Middle frontal gyrus (tissue), 1 donor: ENCODE data around the gene SSBP2.
"Not testable (repeated sequence)": the region's sequence is repeated elsewhere in the genome, so short reads cannot be mapped to it uniquely, and the experiment has no call there.

Experiments
- DNase-seq: peaks from one replicate; pipeline ENCODE4 v3.0.0-alpha.2; 2015; ENCODE audit warnings: low spot score; ENCODE audit errors: extremely low spot score

The SSBP2 gene

DNA sequence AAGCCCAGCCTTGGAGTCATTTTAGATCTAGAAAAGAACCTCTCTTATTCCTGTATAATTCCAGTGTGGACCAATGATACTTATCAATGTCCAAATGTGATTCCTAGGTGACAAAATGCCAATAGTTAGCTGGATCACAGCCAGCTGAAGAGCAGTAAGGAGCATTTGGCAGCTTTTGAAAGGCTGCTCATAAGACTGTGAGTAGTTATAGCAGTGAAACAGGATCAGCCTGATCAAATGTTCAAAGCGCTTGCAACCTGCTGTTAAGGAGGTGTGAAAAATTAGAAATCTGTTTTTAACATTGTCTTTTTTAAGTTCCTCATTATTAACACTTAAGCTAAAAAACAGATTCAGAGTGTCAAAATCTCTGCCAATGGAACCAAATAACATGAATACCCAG is 85.1 kb downstream of the SSBP2 start:
- no peak for DNase-seq

DNA sequence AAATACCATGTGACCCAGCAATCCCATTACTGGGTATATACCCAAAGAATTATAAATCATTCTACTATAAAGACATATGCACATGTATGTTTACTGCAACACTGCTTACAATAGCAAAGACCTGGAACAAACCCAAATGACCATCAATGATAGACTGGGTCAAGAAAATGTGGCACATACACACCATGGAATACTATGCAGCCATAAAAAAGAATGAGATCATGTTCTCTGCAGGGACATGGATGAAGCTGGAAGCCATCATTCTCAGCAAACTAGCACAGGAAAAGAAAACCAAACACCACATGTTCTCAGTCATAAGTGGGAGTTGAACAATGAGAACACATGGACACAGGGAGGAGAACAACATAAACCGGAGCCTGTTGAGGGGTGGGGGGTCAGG is 90.3 kb downstream of the SSBP2 start:
- not testable (repeated sequence) for DNase-seq

DNA sequence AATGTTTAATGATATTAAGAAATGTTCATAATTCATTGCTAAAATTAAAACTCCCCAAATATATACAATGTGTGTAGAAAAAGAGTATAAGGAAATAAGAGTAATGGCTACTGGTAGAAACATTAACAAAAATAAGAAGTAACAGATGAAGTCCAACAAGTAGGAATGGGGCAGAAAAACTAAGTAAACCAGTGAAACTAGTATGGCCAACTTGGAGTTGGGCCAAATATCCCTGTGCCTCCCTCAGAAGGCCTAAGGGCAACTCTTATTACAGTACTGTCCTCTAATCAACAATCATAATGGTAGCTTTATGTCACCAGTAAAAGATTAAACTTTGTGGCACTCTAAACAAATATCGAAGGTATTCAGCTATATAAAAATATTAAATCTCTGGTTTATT is 93.5 kb downstream of the SSBP2 start:
- DNase-seq: no peak

DNA sequence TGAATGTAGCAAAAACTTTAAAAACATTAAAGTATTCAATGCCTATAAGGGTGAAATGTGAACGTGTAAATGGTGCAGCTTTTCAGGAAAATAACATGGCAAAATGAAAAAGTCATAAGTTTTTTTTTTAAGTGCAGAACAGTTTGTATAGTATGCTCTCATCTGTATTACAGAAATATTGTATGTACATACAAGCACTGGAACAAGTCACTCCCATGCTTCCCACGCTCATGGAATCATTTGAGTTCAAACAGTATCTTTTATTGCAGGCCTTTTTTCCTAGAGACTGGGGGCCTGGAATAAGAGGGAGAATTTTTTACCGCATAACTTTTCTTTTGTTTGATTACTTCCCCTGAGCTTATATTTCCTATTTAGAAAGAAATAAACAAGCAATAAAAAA is 94.1 kb downstream of the SSBP2 start:
- DNase-seq: no peak

DNA sequence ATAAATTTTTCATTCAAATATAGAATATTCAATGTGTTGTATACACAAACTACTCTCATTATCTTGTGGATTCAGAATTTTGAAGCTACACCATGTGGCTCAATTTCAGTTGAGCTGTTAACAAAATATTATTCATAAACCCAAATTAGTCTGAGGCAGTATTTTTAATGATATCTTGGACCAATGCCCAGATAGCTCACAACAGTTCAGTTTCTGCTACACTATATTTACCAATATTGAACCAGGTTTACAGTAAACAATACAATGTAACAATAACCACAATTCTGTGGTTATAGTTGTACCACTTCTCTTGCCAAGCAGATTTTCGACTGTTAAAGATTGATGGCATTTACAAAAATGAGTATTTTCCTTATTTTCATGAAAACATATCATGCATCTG is 99.9 kb downstream of the SSBP2 start:
- no peak for DNase-seq

DNA sequence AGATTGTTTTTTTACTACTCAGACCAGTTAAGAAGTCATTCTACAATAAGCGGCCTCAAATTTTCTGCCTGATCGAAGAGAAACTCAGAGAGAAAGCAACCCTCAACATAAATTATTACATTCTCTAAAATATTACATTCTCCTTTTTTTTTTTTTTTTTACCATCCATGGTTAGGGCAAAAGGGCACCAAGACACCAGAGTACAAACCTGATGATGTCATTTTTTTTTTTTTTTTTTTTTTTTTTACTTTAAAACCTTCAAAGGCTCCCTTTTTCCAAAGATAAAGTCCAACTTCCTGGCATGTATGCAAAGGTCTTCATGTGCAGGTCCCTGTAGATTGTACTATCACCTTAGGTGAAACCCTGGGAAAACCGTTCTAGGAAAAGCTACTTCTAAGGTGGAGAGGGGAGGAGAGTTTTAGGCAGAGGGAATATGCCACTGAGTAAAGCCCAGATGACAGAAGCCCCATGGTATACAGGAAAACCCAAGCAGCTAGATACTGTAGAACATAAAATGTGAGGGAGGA is 104.4 kb downstream of the SSBP2 start:
- no peak for DNase-seq

DNA sequence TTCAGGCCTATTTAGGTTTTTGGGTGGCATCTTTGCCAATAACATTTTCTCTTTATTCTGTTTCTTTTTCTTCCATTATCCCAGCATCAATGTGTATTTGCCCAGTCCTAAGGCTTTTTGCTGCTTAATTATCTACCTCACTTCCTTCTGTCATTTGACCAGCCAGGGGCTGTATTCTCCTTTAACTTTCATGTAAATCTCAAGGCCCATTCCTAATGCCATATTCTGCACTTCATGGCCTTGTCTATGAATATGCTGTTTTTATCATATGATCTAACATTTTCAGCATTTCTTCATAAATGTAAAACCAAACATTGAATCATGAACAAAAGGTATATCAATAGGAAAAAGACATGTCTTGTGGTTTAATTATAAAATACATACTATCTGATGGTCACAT is 108.7 kb downstream of the SSBP2 start:
- no peak for DNase-seq

DNA sequence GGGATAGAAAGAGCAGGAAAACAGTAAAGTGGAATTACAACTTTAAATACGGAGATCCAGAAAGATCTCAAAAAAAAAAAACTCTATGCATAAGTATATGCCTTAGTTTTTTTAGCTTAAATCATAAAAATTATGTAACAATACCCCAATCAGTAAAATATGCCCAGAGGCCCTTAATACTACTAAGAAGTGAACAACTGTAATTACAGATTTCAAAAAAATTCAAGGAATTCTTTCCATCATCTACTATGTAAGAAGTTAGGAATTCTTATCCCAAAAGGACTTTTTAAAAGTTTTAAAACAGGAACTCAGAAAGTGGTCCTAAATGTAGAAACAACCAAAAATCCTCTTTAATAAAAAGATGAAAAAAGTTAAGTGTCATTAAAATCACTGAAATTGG is 111.3 kb downstream of the SSBP2 start:
- DNase-seq: no peak

DNA sequence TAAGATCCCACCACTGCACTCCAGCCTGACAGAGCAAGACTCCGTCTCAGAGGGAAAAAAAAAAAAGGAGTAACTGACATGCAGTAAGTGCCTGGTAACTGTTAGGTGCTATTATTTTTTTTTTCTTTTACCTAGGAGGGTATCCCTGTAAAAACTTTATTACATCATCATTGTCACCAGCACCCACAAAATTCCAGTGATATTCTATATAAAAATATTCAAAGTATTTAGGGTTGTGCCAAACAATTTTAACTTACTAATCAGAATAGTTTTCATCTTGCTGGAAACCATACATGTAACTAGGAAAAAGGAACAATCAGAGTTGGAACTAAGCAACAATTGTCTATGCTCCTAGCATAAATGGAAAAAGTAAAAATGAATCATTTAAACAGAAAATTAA is 112.4 kb downstream of the SSBP2 start:
- no peak for DNase-seq

DNA sequence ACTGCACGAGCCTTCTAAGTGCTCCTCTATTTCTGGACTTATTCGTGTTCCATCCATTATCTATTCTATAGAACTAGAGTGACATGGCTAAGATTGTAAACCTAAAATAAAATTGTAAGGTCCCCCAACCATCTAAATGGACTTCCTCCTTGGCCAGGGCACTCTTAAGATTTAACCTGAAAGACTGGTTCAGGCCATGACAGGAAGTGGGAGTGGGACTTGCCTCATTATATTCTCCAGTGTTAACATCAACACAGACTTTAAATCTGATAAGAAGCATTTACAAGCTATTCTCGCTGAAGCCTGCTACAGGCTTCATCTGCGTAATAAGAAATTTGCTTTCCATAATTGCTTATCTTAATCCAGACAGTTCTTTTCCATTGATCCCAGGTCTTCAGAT is 117.0 kb downstream of the SSBP2 start:
- DNase-seq: no peak

DNA sequence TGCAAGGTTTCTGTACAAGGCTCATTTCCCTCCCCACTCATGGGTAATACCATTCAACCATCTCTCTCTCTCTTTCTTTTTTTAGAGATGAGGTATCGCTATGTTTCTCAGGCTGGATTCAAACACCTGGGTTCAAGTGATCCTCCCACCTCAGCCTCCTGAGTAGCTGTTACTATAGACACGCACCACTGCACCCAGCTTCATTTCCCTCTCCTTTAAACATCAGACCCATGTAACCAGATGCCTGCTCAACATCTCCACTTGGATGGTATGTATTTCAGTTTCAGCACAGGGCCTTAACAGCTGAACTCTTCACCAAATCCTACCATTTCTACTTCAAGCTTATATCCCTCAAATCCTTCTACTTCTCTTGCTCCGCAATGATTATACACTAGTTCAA is 117.4 kb downstream of the SSBP2 start:
- DNase-seq: no peak

DNA sequence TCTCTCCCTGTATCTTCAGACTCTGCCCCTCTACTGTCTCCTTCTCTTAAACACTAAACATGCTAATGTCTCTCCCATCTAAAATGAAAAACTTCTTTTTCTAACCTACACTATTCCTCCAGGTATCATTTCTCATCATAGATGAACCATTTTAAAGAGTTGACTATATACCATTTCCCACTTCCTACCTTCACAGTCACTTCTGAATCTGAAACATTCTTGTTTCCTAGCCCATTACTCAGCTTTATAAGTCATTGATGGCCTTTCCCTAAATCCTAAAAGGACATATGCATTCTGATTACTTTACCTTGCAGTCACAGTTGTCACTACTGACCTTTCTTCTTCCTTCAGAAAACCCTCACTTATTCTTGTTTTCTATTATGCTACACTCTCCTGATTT is 118.2 kb downstream of the SSBP2 start:
- no peak for DNase-seq

DNA sequence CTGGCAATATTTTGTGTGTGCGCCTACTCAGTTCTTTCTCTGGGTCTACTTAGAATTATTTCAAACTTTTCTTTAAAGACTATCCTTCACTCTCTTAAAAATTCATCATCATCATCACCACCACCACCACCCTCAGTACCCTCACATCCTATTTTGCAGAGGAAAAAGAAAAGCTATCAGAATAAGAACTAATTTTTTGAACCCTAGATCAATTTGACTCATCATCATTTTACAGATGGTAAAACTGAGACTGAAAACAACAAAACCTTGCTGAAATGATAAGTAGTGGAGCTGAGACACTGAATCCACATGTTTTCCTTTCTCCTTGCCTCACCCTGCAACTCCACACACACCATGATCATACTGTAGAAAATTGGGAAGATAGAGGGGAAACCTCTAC is 119.3 kb downstream of the SSBP2 start:
- DNase-seq: no peak

DNA sequence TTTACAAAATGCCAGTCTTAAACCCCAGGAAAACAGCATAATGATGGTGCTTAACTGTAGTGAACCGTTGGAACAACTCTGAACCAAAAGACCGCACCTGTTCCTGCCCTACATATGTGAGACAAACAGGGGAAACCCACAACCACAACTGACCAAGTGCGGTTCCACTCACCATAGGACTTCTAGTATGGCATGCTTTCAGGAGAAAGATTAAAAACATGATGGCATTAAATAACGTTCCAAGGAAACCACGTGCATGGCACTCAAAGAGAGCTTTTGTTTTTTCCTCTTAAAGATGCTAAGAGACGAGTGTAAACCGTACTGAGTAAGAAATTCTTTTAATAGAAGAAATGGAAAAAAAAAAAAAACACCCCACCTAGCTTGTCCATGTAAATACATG is 119.8 kb downstream of the SSBP2 start:
- DNase-seq: no peak

DNA sequence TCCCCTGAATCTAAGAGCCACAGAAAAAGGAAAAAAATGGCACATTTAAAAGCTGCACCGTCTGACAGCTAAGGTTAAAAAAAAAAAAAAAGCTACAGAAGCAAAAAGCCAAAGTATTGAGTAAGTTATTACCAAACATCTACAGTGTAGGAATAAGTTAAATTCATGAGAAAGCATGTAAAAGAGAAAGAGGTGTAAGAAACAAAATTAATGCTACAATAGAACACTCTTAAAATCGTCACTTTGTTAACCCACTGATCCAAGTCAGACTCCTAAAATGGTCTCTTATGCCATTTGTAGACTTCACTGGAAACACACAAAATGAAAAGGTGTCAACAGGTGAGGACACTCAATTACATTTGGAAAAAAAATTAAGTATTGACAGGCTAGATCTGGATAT is 120.2 kb downstream of the SSBP2 start:
- no peak for DNase-seq

DNA sequence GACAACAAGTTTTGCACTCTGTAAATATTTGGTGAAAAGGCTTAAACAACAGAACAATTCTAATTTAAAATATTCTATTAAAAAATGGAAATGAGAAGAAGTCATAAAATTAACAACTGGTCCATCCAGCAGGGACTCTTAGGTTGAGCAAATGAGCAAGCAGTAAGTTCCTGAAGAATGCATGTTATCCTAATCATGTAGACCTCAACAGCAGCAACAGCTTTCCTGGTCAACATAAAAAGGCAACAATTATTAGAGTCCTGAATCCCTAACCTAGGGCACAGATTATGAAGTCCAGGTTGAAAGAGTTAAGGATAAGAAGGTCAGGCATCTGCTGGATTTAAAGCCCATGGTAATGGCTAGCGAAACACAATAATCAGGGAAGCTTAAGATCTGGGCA is 120.9 kb downstream of the SSBP2 start:
- DNase-seq: no peak

DNA sequence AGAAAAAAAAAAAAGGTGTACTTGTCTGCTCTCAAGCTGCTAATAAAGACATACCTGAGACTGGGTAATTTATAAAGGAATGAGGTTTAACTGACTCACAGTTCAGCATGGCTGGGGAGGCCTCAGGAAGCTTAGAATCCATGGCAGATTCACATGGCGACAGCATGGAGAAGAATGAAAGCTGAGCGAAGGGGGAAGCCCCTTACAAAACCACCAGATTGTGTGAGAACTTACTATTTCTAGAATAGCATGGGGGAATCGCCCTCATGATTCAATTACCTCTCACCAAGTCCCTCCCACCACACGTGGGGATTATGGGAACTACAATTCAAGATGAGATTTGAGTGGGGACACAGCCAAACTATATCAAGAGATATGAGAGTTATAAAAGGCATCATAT is 122.8 kb downstream of the SSBP2 start:
- DNase-seq: not testable (repeated sequence)

DNA sequence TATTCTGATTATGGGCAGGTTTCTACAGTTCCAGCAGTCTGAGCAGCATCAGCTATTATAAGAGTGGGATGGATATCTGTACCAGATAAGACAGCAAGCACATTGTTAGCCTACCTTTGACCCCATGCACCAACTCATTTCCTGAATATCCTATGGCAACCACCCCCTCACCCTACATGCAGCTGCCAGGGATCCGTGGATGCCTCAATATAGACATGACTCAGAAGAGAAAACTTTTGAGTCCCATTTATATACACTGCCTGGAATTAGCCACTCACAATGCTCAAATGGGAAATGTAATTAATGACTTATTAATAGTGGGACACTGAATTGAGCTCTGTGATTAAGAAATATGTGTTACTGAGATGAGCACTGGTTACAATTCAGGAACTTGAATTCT is 124.4 kb downstream of the SSBP2 start:
- no peak for DNase-seq

DNA sequence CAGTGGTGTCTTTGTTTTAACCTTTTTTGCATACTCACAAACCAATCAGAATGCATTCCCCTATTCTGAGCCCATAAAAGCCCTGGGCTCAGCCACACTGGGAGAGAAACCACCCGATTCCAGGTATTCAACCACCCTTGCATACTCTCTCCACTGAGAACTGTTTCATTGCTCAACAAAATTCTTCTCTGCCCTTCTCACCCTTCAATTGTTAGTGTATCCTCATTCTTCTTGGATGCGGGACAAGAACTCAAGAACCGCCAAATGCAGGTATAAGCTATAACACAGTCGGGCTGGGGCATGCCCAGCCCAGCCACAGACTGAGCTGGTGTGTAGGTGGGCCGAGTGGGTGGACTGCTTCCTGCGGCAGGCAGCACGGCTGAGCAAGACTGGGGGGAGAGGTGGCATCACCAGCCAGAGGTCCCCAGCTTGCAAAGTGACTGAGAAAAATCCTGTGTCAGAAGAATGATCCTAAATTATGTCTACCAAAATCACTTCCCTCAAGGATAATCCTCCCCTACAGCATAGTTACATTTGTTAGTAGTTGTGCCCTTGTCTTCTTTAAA is 141.0 kb downstream of the SSBP2 start:
- DNase-seq: no peak

DNA sequence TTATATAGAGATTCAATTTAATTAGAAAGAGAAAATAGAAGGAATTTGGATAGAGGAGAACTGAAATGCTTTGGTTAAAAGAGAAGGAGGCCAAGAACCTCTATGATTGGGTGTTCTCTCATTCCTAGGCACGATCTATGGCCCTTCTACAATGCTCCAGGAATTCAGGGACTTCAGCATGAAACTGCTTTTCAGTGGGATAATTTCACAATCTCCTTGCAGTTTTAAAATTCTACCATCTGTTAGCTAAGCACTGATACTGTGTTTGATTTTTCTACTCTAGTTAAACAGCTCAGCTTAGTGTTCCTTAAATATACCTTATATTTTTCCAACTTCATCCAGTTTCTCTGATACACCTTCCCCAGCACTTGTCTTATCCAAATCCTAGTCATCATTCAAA is 141.9 kb downstream of the SSBP2 start:
- DNase-seq: no peak

DNA sequence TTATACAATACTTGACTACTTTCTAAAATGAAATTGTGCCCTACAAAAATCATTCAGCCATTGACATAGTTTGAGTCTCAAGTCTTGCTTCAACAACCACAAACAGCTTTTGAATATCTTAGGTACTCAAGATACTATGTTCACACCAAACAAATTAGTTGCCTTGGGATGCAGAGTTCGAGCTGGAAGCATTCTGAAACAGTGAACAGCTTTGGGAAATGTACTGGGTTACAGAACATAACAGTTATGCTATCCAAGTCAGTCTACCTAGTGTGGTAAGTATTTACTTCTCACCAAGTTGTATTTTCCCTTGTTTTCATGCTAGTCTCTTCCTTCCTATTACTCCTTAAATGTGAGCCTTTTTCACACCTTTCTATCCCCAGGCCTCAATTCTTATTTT is 143.2 kb downstream of the SSBP2 start:
- DNase-seq: no peak

DNA sequence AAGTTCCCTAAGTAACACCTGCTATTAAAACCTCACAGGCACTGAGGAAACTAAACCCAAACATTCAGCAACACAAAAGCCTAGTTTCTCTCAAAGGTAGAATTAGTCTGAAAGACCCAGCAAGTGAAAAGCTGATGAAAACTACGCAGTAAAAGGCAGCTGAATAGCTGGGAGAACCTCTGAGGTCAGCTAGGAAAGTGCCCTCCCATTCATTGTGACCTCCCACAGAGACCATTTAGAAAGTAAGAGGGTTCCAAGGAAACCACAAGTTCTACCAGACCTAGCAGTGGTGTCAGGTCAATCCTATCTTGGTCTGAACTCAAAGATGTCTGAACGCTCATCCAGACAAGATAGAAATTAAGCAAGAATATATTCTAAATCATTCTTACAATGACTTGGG is 144.7 kb downstream of the SSBP2 start:
- no peak for DNase-seq

DNA sequence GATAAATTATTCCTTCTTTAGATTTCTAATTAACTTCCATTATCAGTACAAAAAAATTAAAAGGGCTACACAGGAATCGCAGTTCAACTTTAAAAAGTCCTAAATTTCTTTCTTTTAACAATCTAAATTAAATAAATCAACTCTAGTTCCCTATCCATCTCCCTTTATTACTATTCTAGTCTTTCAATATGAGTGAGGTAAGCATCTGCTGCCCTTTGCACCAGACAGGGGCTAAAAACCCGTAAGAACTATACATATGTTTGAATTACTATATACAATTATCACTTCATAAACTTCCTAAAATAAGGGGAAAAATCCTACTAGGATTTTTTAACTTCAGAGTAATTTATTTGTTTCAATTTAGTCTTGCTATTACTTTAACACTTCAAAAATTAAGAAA is 145.6 kb downstream of the SSBP2 start:
- DNase-seq: no peak

DNA sequence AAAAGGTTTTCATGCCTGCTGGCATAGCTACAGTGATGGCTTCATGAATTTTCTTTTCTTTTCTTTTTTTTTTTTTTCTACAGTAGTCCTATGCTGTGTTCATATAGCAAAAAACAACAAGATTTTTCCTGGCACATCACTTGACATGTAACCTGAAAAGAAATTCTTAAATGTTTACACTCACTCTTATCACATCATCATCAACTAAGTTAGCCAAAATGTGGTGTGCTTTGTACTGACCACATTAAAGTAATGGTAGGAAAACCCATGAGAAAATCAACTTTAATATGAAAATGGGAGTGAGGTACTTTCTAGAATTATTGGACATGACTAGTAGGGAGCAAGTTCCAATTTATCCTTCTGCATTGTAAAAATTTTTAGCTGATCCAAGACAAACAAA is 146.7 kb downstream of the SSBP2 start:
- no peak for DNase-seq
